MM.1S (cell line): ENCODE measurements around the gene HEMK1.

Source experiments
- DNase-seq: peaks from one replicate; pipeline ENCODE4 v3.0.0-alpha.2; 2015
- H2AFZ ChIP-seq: fragments of 300-600 bp; sonication (generic); 2 replicates; pipeline ENCODE4 v1.6.0; 2016; ENCODE audit warnings: antibody characterized with exemption, low read length
- H3F3A ChIP-seq: fragments of 300-600 bp; sonication (generic); 2 replicates; pipeline ENCODE4 v1.6.1; 2016; ENCODE audit warnings: mild to moderate bottlenecking, antibody characterized with exemption, low read length, moderate library complexity, mixed read lengths; ENCODE audit not compliant: insufficient read depth
- H3K27ac ChIP-seq: fragments of 300-600 bp; sonication (generic); 2 replicates; pipeline ENCODE4 v1.5.1; 2016; ENCODE audit warnings: mild to moderate bottlenecking, low read length
- H3K27me3 ChIP-seq: fragments of 300-600 bp; sonication (generic); replicated peaks from 2 replicates; pipeline ENCODE4 v1.6.0; 2016; ENCODE audit warnings: low read length; ENCODE audit not compliant: insufficient read depth
- H3K36me3 ChIP-seq: fragments of 300-600 bp; sonication (generic); replicated peaks from 2 replicates; pipeline ENCODE4 v1.6.1; 2016; ENCODE audit warnings: mild to moderate bottlenecking, low read length, mixed read lengths; ENCODE audit not compliant: insufficient read depth
- H3K4me1 ChIP-seq: fragments of 300-600 bp; sonication (generic); 2 replicates; pipeline ENCODE4 v1.6.1; 2016; ENCODE audit warnings: low read length, mixed read lengths
- H3K4me2 ChIP-seq: fragments of 300-600 bp; sonication (generic); 2 replicates; pipeline ENCODE4 v1.6.0; 2016; ENCODE audit warnings: low read depth, low read length
- H3K4me3 ChIP-seq: fragments of 300-600 bp; sonication (generic); 2 replicates; pipeline ENCODE4 v1.5.1; 2016; ENCODE audit warnings: low read length, mixed read lengths
- H3K79me2 ChIP-seq: fragments of 300-600 bp; sonication (generic); 2 replicates; pipeline ENCODE4 v1.6.1; 2016; ENCODE audit warnings: mixed run types, low read length, mixed read lengths
- H3K9ac ChIP-seq: fragments of 300-600 bp; sonication (generic); 2 replicates; pipeline ENCODE4 v1.6.1; 2016; ENCODE audit warnings: low read length, mixed read lengths
- H3K9me2 ChIP-seq: fragments of 300-600 bp; sonication (generic); replicated peaks from 2 replicates; pipeline ENCODE4 v1.6.1; 2016; ENCODE audit warnings: mild to moderate bottlenecking, low read length, mixed read lengths; ENCODE audit not compliant: insufficient read depth
- H3K9me3 ChIP-seq: fragments of 300-600 bp; sonication (generic); replicated peaks from 2 replicates; pipeline ENCODE4 v1.6.1; 2016; ENCODE audit warnings: mild to moderate bottlenecking, low read length, mixed read lengths; ENCODE audit not compliant: insufficient read depth
- H4K20me1 ChIP-seq: fragments of 300-600 bp; sonication (generic); 2 replicates; pipeline ENCODE4 v1.6.1; 2016; ENCODE audit warnings: mild to moderate bottlenecking, low read length, moderate library complexity, mixed read lengths; ENCODE audit not compliant: insufficient read depth
- EZH2 ChIP-seq: fragments of 300-600 bp; sonication (generic); optimal IDR thresholded peaks from 2 replicates; pipeline ENCODE3; 2017; ENCODE audit warnings: low read depth, mild to moderate bottlenecking, antibody characterized with exemption, low read length, mixed read lengths
- EZH2phosphoT487 ChIP-seq: fragments of 300-600 bp; sonication (generic); IDR thresholded peaks from 2 replicates; pipeline ENCODE4 v1.6.1; 2018; ENCODE audit warnings: antibody characterized with exemption, low read length
- TF ChIP-seq, protein P1 (sequence below): fragments of 300-600 bp; sonication (generic); IDR thresholded peaks from 2 replicates; pipeline ENCODE4 v1.5.1; 2016; ENCODE audit warnings: antibody characterized with exemption, low read length, mixed read lengths

HEMK1 gene

DNA sequence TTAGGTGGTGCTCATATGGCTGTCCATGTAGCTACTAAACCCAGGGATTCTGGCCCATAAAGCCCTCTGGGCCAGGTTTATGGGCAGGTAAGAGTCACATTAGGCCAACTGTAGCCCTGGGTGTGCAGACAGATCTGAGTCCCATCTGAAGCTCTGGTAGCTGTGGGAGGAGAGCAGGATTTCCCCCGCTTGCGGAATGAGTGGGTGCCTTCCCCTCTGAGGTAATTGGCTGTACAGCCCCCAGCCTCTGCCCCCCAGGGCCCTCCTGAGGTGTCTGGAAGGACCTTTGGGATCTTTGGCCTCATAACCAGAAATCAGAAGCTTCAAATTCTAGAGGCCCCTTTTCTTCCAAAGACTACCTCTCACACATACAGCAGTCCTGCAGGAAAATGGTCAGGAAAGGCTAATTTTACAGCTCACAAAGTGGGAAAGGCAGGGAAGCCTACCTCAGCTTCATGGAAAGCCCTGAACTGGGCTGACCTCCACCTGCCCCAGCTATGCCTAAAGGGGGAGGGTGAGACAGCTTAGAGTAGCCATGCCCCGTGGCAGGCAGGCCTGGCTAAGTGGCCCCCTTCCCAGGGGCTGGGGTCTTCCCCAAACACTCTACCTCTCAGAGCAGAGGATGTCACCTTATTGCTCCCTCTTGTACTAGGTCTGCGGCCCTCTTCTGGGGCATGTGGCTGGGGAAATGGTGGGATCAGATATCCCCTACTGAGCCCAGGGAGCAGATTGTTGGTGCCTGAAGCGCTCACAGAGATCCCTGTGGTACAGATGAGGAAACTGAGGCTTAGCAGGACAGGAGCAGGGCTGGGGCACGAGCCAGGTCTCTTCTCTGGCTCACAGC is 16.8 kb downstream of the HEMK1 start:
- no peak overlapping the region for H3K4me2 ChIP-seq
- H3K9ac ChIP-seq: no peak overlapping the region
- H3K27ac ChIP-seq: no peak overlapping the region
- no peaks in the 10 kb centered on the region for H4K20me1 ChIP-seq
- no peaks in the 10 kb centered on the region for H3K27me3 ChIP-seq
- H3K4me1 ChIP-seq: 0 out of 2 replicates have a peak, but pooled peaks cover 5% of the 10 kb centered on the region
- H3K9me3 ChIP-seq: no peaks in the 10 kb centered on the region
- TF ChIP-seq EZH2 (no peak), EZH2phosphoT487 (no peak)
- TF ChIP-seq, protein P1, sequence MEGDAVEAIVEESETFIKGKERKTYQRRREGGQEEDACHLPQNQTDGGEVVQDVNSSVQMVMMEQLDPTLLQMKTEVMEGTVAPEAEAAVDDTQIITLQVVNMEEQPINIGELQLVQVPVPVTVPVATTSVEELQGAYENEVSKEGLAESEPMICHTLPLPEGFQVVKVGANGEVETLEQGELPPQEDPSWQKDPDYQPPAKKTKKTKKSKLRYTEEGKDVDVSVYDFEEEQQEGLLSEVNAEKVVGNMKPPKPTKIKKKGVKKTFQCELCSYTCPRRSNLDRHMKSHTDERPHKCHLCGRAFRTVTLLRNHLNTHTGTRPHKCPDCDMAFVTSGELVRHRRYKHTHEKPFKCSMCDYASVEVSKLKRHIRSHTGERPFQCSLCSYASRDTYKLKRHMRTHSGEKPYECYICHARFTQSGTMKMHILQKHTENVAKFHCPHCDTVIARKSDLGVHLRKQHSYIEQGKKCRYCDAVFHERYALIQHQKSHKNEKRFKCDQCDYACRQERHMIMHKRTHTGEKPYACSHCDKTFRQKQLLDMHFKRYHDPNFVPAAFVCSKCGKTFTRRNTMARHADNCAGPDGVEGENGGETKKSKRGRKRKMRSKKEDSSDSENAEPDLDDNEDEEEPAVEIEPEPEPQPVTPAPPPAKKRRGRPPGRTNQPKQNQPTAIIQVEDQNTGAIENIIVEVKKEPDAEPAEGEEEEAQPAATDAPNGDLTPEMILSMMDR: no peak
- no peaks in the 10 kb centered on the region for H3K36me3 ChIP-seq
- no peaks in the 10 kb centered on the region for H3K9me2 ChIP-seq
- no peaks in the 10 kb centered on the region for H3F3A ChIP-seq
- H3K4me3 ChIP-seq: no peak overlapping the region
- DNase-seq: no peak
- H3K79me2 ChIP-seq: no peaks in the 10 kb centered on the region
- no peak overlapping the region for H2AFZ ChIP-seq

- TF ChIP-seq EZH2 (no peak), EZH2phosphoT487 (no peak)
- TF ChIP-seq, protein P1: no peak
- Histone ChIP-seq H3K4me2 (no peak overlapping the region), H3K36me3 (no peaks in the 10 kb centered on the region), H3K79me2 (no peaks in the 10 kb centered on the region), H2AFZ (no peak overlapping the region), H3K9ac (no peak overlapping the region), H3K9me2 (no peaks in the 10 kb centered on the region), H4K20me1 (no peaks in the 10 kb centered on the region), H3K4me3 (no peak overlapping the region), H3K9me3 (no peaks in the 10 kb centered on the region), H3K27me3 (no peaks in the 10 kb centered on the region), H3K4me1 (0 out of 2 replicates have a peak, but pooled peaks cover 8% of the 10 kb centered on the region), H3F3A (no peaks in the 10 kb centered on the region), H3K27ac (no peak overlapping the region)
- DNase-seq: no peak
Measured at GRCh38 chr3:50586763-50587070, 17.4 kb downstream of the HEMK1 start.

GRCh38 chr3:50587373-50587772 is 18.1 kb downstream of the HEMK1 start:
- Histone ChIP-seq H3K4me3 (no peak overlapping the region), H3K27ac (no peak overlapping the region), H3F3A (no peaks in the 10 kb centered on the region), H3K9me2 (no peaks in the 10 kb centered on the region), H3K4me2 (no peak overlapping the region), H3K79me2 (no peaks in the 10 kb centered on the region), H3K4me1 (0 out of 2 replicates have a peak, but pooled peaks cover 8% of the 10 kb centered on the region), H4K20me1 (no peaks in the 10 kb centered on the region), H3K9ac (no peak overlapping the region), H3K36me3 (no peaks in the 10 kb centered on the region), H3K27me3 (no peaks in the 10 kb centered on the region), H3K9me3 (no peaks in the 10 kb centered on the region), H2AFZ (no peak overlapping the region)
- DNase-seq: no peak
- TF ChIP-seq, protein P1: no peak
- TF ChIP-seq EZH2 (no peak), EZH2phosphoT487 (no peak)
